ENCODE results near the gene VSTM2A.
"Not testable (repeated sequence)": the region's sequence is repeated elsewhere in the genome, so short reads cannot be mapped to it uniquely, and the experiment has no call there.

VSTM2A gene, protein sequence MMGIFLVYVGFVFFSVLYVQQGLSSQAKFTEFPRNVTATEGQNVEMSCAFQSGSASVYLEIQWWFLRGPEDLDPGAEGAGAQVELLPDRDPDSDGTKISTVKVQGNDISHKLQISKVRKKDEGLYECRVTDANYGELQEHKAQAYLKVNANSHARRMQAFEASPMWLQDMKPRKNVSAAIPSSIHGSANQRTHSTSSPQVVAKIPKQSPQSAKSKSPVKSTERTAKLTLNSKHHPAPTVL

DNA sequence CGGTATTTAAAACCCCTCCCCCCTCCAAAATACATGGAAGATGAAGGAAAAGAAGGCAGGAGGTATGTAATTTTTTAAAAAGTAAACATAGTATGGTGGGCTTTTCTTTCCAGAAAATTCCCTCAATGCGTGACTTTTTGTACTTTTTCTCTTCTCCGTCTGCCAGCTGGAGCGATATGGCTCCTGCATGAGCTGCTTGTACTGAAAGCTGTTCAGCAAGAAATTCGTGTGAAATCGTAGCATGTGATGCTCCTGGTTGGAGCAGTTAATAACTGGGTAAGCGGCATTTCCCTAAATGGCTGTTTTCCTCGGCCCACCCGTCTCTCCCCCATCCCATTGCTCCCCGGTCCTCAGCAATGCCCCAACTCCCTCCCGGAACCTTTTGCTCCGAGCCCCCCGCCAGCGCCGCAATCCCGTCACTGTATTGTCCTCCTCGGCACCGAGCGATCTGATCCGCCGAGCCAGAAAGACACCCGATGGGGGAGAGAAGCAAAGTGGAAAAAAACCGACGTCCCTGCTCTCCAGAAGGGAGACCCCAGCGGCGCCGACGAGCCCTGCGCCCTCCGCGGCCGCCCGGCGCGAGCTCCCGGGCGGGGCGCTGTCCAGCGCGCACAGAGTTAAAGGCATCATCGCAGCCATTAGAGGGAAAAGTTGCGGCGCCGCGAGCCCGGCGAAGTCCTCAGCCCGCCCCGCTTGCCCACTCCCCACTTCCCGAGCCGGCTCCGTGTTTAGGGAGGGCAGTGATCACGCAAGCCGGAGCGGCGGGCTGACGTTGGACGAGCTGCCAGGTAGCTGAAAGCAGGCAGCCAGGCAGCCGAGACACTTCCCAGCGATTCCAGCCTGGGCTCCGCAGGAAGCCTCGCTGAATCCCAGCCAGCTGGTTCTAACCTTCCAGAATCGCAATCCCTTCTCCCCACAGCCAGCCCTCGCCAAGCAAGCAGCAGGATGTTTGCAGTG lies at the start of gene VSTM2A:
Gene VSTM2A, plus strand, starts transcription at position 707 of the 957 bp plus-strand sequence. CDS start 356 bp downstream, outside the sequence.
- DNase-seq (ENCODE audit: low spot score): no peak

DNA sequence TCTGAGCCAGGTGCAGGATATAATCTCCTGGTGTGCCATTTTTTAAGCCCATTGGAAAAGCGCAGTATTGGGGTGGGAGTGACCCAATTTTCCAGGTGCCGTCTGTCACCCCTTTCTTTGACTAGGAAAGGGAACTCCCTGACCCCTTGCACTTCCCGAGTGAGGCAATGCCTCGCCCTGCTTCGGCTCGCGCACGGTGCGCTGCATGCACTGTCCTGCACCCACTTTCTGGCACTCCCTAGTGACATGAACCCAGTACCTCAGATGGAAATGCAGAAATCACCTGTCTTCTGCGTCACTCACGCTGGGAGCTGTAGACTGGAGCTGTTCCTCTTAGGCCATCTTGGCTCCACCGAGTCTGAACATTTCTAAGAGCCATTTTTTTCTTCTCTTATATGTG lies 37.6 kb upstream of the VSTM2A start:
- DNase-seq (ENCODE audit: low spot score): not testable (repeated sequence)

More for the DNA sequence above, at the start of gene VSTM2A:
- TF ChIP-seq, protein P1, sequence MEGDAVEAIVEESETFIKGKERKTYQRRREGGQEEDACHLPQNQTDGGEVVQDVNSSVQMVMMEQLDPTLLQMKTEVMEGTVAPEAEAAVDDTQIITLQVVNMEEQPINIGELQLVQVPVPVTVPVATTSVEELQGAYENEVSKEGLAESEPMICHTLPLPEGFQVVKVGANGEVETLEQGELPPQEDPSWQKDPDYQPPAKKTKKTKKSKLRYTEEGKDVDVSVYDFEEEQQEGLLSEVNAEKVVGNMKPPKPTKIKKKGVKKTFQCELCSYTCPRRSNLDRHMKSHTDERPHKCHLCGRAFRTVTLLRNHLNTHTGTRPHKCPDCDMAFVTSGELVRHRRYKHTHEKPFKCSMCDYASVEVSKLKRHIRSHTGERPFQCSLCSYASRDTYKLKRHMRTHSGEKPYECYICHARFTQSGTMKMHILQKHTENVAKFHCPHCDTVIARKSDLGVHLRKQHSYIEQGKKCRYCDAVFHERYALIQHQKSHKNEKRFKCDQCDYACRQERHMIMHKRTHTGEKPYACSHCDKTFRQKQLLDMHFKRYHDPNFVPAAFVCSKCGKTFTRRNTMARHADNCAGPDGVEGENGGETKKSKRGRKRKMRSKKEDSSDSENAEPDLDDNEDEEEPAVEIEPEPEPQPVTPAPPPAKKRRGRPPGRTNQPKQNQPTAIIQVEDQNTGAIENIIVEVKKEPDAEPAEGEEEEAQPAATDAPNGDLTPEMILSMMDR (IDR thresholded peaks at IDR 0.05; ENCODE audit: extremely low read depth, missing control alignments): no peak

DNA sequence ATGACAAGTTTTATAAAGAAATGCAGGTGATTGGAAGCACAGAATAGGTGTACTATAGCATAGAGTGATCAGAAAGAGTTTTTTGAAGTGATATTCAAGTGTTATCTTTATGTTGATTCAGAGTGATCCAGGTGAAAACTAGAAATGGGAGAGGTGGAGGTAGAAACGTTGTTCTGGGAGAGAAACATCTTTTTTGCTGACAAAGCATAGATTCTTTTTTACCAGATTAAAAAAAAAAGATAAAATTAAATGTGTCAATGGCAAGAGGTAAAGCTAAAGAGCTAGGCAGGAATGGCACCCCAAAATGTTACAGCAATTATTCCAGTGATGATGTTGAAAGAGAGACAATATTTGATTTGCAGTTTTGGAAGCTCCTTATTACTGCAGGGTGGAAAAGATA lies 12.6 kb upstream of the VSTM2A start:
- TF ChIP-seq, protein P1 (IDR thresholded peaks at IDR 0.05; ENCODE audit: extremely low read depth, missing control alignments): no peak
- no peak for DNase-seq (ENCODE audit: low spot score)

DNA sequence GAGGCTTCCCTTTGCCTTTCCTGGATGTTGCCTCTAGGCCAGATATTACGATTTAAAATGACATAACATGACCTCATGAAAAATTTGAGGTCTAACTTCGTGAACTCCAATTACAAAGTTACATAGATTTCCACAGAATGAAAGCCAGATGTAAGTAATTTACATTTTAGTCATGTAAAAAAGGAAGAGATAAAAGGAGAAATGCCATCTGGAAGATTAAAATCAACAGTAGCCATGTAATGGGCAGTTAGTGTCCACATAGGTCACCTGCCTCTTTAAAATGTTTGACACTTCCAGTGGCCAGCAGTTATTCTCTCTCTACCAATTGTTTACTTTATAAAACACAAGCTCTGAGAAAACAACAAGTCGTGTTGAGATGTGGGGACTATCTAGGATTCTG lies 4.1 kb upstream of the VSTM2A start:
- TF ChIP-seq, protein P1 (IDR thresholded peaks at IDR 0.05; ENCODE audit: extremely low read depth, missing control alignments): no peak
- DNase-seq (ENCODE audit: low spot score): no peak

DNA sequence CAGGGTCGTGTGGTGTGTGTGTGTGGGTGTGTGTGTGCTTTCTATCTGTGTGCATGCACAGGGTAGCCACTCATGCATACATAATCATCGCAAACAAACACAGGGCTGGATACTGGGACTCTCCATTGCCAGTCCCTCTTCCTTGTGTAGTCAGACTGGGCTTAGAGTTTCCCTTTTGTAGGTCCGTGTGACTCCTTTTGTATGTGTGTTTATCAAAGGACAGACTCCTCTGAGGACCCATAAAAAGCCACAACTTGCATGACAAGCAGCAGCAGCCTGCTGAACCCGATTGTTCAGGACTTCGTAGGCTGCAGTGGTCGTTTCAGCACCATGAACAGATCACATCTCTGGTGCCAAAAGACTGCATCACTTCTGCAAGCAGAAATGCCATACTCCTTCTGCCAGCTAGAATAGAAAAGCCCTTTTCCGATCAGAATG lies 895 bp downstream of the VSTM2A start:
- TF ChIP-seq, protein P1 (IDR thresholded peaks at IDR 0.05; ENCODE audit: extremely low read depth, missing control alignments): no peak
- peak; percentile 28 for DNase-seq (ENCODE audit: low spot score)

DNA sequence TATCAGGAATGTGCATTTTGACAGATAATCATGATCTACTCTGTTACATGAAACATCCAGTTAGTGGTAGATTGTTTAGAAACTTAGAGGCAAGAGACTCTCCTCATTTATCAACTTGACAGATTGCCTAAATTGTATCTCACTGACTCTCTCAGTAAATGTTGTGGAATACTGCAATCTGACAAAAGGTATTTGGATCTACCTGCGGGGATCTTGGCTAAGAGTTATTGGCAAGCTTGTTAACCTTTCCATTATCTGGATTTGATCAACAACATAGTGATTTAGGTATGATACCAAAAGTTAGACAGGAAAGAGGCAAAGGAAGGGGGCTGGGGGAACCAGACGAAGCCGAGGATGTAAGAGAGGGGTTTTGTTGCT lies 2.0 kb downstream of the VSTM2A start:
- DNase-seq (ENCODE audit: low spot score): no peak
- TF ChIP-seq, protein P1 (IDR thresholded peaks at IDR 0.05; ENCODE audit: extremely low read depth, missing control alignments): no peak

DNA sequence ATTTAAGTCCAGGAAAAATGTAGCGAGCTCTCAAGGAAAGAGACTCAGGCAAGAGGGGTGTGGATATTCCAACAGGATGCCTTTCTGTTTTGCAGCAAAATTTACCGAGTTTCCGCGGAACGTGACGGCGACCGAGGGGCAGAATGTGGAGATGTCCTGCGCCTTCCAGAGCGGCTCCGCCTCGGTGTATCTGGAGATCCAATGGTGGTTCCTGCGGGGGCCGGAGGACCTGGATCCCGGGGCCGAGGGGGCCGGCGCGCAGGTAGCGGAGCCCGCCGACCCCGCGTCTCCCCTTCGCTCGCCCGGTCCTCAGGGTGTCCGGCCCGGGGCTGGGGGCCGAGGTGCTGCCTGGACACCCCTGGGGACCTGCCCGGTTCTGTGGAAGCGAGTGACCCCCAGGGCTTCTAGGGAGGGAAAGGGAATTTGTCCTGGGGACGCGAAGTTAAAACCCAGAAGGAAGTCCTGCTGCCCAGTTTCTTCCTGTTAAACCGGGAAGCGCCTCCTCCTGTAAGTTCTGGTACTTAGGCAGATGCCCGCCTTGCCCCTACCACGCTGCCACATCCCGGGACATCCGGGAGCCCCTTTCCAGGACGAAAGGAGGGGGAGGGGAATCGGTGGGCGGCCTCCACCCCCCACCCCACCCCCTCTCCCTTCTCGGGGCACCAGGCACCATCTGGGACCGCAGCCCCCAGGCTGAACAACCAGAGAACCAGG lies 2.5 kb downstream of the VSTM2A start:
- peak; percentile 25 for DNase-seq (ENCODE audit: low spot score)
- TF ChIP-seq, protein P1 (IDR thresholded peaks at IDR 0.05; ENCODE audit: extremely low read depth, missing control alignments): no peak

Data from GM20000 (cell line).